SK-N-SH (cell line): ENCODE results near the gene COL9A3. TPM values are rescaled to one million over a fixed set of nuclear protein-coding genes. Genes with fewer than 3 reads are reported as not detected.

Experiments used
- CTCF ChIA-PET: fragments of 300-600, 350-600 bp; formaldehyde crosslinking; extraction: SDS; loops from one replicate; lab custom pipeline; 2021; lab: Yijun Ruan, JAX
- POLR2A ChIA-PET: fragments of 350-600 bp; sonication (Branson Sonifier 250); formaldehyde crosslinking; extraction: SDS; loops from one replicate; lab custom pipeline; 2020; ENCODE audit warnings: antibody characterized with exemption, inconsistent platforms; lab: Yijun Ruan, JAX
- DNase-seq: peaks from one replicate; pipeline ENCODE4 v3.0.0; 2012
- H2AFZ ChIP-seq: fragments of 200-600 bp; sonication (generic); 2 replicates; pipeline ENCODE4 v1.8.1; 2016; ENCODE audit warnings: antibody characterized with exemption, mild to moderate bottlenecking, low read depth
- H3F3A ChIP-seq: fragments of 200-600 bp; sonication (generic); replicated peaks from 2 replicates; pipeline ENCODE3; 2016; ENCODE audit warnings: antibody characterized with exemption, mild to moderate bottlenecking; ENCODE audit not compliant: insufficient read depth
- H3K27ac ChIP-seq, 2 experiments: fragments of 200-500 bp in 1 of 2; fragments of 200-600 bp in 1 of 2; sonication (Bioruptor generic) in 1 of 2; sonication (generic), shearing (Covaris generic) in 1 of 2; 2 replicates each; pipeline versions ENCODE4 v1.5.1 to v1.6.1; 2014 to 2016; ENCODE audit warnings: low read depth in 2 of 2, inconsistent platforms in 1 of 2, low read length in 1 of 2, mild to moderate bottlenecking in 1 of 2, mixed read lengths in 1 of 2
- H3K27me3 ChIP-seq: fragments of 200-600 bp; sonication (generic), shearing (Covaris generic); 2 replicates; pipeline ENCODE4 v1.6.1; 2016; ENCODE audit warnings: mixed run types; ENCODE audit not compliant: insufficient read depth
- H3K36me3 ChIP-seq, 2 experiments: fragments of 200-500 bp in 1 of 2; fragments of 200-600 bp in 1 of 2; sonication (Bioruptor generic) in 1 of 2; sonication (generic) in 1 of 2; replicated peaks in 1 of 2; 2 replicates each; pipeline versions ENCODE3 to v1.5.1; 2014 to 2016; ENCODE audit warnings: low read length in 1 of 2, mild to moderate bottlenecking in 1 of 2; ENCODE audit not compliant: insufficient read depth in 2 of 2, control insufficient read depth in 1 of 2
- H3K4me1 ChIP-seq, 2 experiments: fragments of 200-500 bp in 1 of 2; fragments of 200-600 bp in 1 of 2; sonication (Bioruptor generic) in 1 of 2; sonication (generic), shearing (Covaris generic) in 1 of 2; 2 replicates each; pipeline versions ENCODE4 v1.5.1 to v1.6.1; 2014 to 2016; ENCODE audit warnings: low read depth in 1 of 2, low read length in 1 of 2, mixed run types in 1 of 2; ENCODE audit not compliant: insufficient read depth in 2 of 2, control insufficient read depth in 1 of 2
- H3K4me2 ChIP-seq: fragments of 200-600 bp; sonication (generic), shearing (Covaris generic); 2 replicates; pipeline ENCODE4 v1.6.1; 2017; ENCODE audit warnings: mixed run types
- H3K4me3 ChIP-seq, 2 experiments: fragments of 200-500 bp in 1 of 2; fragments of 200-600 bp in 1 of 2; sonication (Bioruptor generic) in 1 of 2; sonication (generic), shearing (Covaris generic) in 1 of 2; 2 replicates each; pipeline versions ENCODE4 v1.5.1 to v1.8.1; 2014 to 2016; ENCODE audit warnings: low read depth in 2 of 2, inconsistent platforms in 1 of 2, low read length in 1 of 2, mild to moderate bottlenecking in 1 of 2, mixed read lengths in 1 of 2, moderate library complexity in 1 of 2
- H3K79me2 ChIP-seq: fragments of 200-600 bp; sonication (generic); 2 replicates; pipeline ENCODE4 v1.8.1; 2017; ENCODE audit warnings: mild to moderate bottlenecking; ENCODE audit not compliant: insufficient read depth
- H3K9ac ChIP-seq: fragments of 200-600 bp; sonication (generic); 2 replicates; pipeline ENCODE4 v1.6.1; 2017; ENCODE audit warnings: mixed run types
- H3K9me2 ChIP-seq: fragments of 200-600 bp; sonication (generic); 2 replicates; pipeline ENCODE4 v1.6.1; 2017; ENCODE audit warnings: mixed run types
- H3K9me3 ChIP-seq: fragments of 200-600 bp; sonication (generic); 2 replicates; pipeline ENCODE4 v1.6.1; 2017; ENCODE audit warnings: mixed run types, mild to moderate bottlenecking, moderate library complexity
- H4K20me1 ChIP-seq: fragments of 200-600 bp; sonication (generic); 2 replicates; pipeline ENCODE4 v1.6.1; 2017; ENCODE audit warnings: mild to moderate bottlenecking, mixed run types; ENCODE audit not compliant: insufficient read depth
- CTCF ChIP-seq: fragments of 200-600 bp; sonication (generic); IDR thresholded peaks from 2 replicates; pipeline ENCODE4 v1.6.1; 2017; ENCODE audit warnings: antibody characterized with exemption, mild to moderate bottlenecking, moderate library complexity
- ELF1 ChIP-seq: IDR thresholded peaks from 2 replicates; pipeline ENCODE4 v1.4.0; 2012
- EP300 ChIP-seq, 2 experiments: IDR thresholded peaks; 2 replicates each; pipeline versions ENCODE4 v1.4.0 to v1.6.1; 2012; ENCODE audit warnings: borderline replicate concordance in 1 of 2, low read depth in 1 of 2, low read length in 1 of 2
- EZH2phosphoT487 ChIP-seq: fragments of 200-600 bp; sonication (generic); IDR thresholded peaks from 2 replicates; pipeline ENCODE4 v1.6.1; 2017; ENCODE audit warnings: low read depth, mixed run types, mild to moderate bottlenecking, antibody characterized with exemption, moderate library complexity, borderline replicate concordance
- JUND ChIP-seq: IDR thresholded peaks from 2 replicates; pipeline ENCODE4 v1.4.0; 2012
- MEF2A ChIP-seq: IDR thresholded peaks from 2 replicates; pipeline ENCODE4 v1.4.0; 2012; ENCODE audit warnings: low read depth, borderline replicate concordance
- MXI1 ChIP-seq: IDR thresholded peaks from 2 replicates; pipeline ENCODE4 v1.6.1; 2012; ENCODE audit warnings: mild to moderate bottlenecking, low read depth, low read length, improper control_type of control experiment
- NFIC ChIP-seq: IDR thresholded peaks from 2 replicates; pipeline ENCODE4 v1.4.0; 2012; ENCODE audit warnings: borderline replicate concordance
- NRF1 ChIP-seq: IDR thresholded peaks from 2 replicates; pipeline ENCODE4 v1.6.1; 2012; ENCODE audit warnings: low read depth, mild to moderate bottlenecking, low read length
- RAD21 ChIP-seq: IDR thresholded peaks from 2 replicates; pipeline ENCODE4 v1.6.1; 2012; ENCODE audit warnings: mild to moderate bottlenecking, low read length
- REST ChIP-seq: IDR thresholded peaks from 2 replicates; pipeline ENCODE4 v1.6.1; 2012; ENCODE audit warnings: mild to moderate bottlenecking, low read depth, low read length, moderate library complexity
- SIN3A ChIP-seq: IDR thresholded peaks from 2 replicates; pipeline ENCODE4 v1.6.1; 2012; ENCODE audit warnings: low read depth, mild to moderate bottlenecking, low read length, moderate library complexity, borderline replicate concordance
- TCF12 ChIP-seq: IDR thresholded peaks from 2 replicates; pipeline ENCODE4 v1.4.0; 2012
- TEAD4 ChIP-seq: IDR thresholded peaks from 2 replicates; pipeline ENCODE4 v1.4.0; 2012; ENCODE audit warnings: mild to moderate bottlenecking, borderline replicate concordance; ENCODE audit not compliant: insufficient read depth
- USF2 ChIP-seq: fragments of 150-350 bp; IDR thresholded peaks from 2 replicates; pipeline ENCODE4 v1.6.1; 2017; ENCODE audit warnings: antibody characterized with exemption, low read length, low read depth, borderline replicate concordance
- ZBTB33 ChIP-seq: IDR thresholded peaks from 2 replicates; pipeline ENCODE4 v1.4.0; 2012; ENCODE audit warnings: low read depth, borderline replicate concordance
- WGBS: methylation state at CpG from one replicate; pipeline ENCODE4 v1.1.6; 2017; ENCODE audit warnings: low lambda C conversion rate; 5-methylcytosine and 5-hydroxymethylcytosine counted together
- polyA plus RNA-seq, 3 experiments: library from polyadenylated mRNA; depleted of rRNA; stranded (reverse); fragments of >200 nt; gene quantifications; 2 replicates each; pipeline ENCODE4 v1.2.3, GENCODE V29; 2012

The COL9A3 gene
- polyA plus RNA-seq, 1 of the 3 experiments (the other 2 are of a cell fraction), result 2.5 TPM

- CTCF ChIA-PET, result interaction anchor here (0.9 to 7.4 kb wide), 4 partner anchors 8 to 94 kb away, joined by 3 to 86 read pairs (median 18); partner anchors contain the start of gene TCFL5
- Histone ChIP-seq H4K20me1 (no peaks in the 10 kb centered on the region), H3K79me2 (no peaks in the 10 kb centered on the region), H3F3A (peaks cover 30% of the 10 kb centered on the region), H3K27ac (no peak overlapping the region), H3K4me3 (no peak overlapping the region), H2AFZ (no peak overlapping the region), H3K9me2 (no peaks in the 10 kb centered on the region), H3K9me3 (no peaks in the 10 kb centered on the region), H3K36me3 (peaks cover 5 to 30% of the 10 kb centered on the region in 2 experiments), H3K4me1 (peaks cover 4 to 19% of the 10 kb centered on the region in 2 experiments; a peak in 3 of 4 replicates), H3K4me2 (no peak overlapping the region), H3K27me3 (no peaks in the 10 kb centered on the region), H3K9ac (no peak overlapping the region)
- TF ChIP-seq CTCF (no peak), REST (no peak), NFIC (no peak), JUND (no peak), USF2 (no peak), EP300 (IDR thresholded peaks at IDR 0.05; ENCODE audit: borderline replicate concordance in 1 of 2, low read depth in 1 of 2, low read length in 1 of 2) (no peak), TEAD4 (no peak), ZBTB33 (no peak), MXI1 (no peak), EZH2phosphoT487 (no peak), RAD21 (no peak), MEF2A (no peak), ELF1 (no peak), SIN3A (no peak), TCF12 (no peak), NRF1 (no peak)
- DNase-seq, result no peak
- POLR2A ChIA-PET, result no interaction called here
- 92% methylated on average over 20 of the region's 20 CpGs for WGBS
Measured at GRCh38 chr20:62878244-62879038, 61.6 kb downstream of the COL9A3 start.
